Hindlimb muscle (tissue), 1 donor: ENCODE results near the gene APPL1. TPM values are rescaled to one million over a fixed set of nuclear protein-coding genes. Genes with fewer than 3 reads are reported as not detected.
"Not testable (repeated sequence)": the region's sequence is repeated elsewhere in the genome, so short reads cannot be mapped to it uniquely, and the experiment has no call there.

ENCODE experiments used
- DNase-seq: peaks from one replicate; pipeline ENCODE4 v3.0.0-alpha.2; 2013
- polyA plus RNA-seq: library from polyadenylated mRNA; unstranded; fragments of 120-200 nt; gene quantifications from one replicate; pipeline ENCODE4 v1.2.1, GENCODE V29; 2013; ENCODE audit not compliant: insufficient read length

APPL1 gene
- polyA plus RNA-seq, 1 donor = 35.9 TPM

DNA sequence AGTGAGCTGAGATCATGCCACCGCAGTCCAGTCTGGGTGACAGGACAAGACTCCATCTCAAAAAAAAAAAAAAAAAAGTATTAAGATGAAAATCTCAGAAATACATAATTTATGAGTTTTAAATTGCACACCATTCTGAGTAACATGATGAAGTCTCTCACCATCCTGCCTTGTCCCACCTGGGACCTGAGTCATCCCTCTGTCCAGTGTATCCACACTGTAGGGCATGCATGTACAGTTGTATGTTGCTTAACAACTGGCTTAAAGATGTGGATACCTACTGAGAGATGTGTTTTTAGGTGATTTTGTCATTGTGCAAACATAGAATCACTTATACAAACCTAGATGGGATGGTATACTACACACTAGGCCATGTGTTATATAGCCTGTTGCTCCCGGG lies 47.9 kb downstream of the APPL1 start:
- DNase-seq = no peak

DNA sequence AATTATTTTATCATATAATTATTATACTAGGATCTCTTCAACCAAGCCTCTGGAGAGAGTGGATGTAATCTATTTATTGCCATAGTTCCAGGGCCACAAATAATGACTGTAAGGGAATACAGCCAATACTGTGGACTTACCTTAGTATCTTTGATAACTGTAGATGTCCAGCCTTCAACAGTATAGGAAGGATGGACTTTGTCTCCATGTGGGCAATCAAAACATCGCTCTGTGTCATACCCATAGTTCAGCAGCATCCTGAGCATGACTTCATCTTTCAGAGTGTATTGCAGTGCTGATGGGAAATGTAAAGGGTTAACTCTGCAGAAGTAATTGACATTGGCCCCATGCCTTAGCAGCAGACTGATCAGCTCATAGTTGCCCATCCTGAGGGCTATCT lies 50.7 kb downstream of the APPL1 start:
- no peak for DNase-seq

DNA sequence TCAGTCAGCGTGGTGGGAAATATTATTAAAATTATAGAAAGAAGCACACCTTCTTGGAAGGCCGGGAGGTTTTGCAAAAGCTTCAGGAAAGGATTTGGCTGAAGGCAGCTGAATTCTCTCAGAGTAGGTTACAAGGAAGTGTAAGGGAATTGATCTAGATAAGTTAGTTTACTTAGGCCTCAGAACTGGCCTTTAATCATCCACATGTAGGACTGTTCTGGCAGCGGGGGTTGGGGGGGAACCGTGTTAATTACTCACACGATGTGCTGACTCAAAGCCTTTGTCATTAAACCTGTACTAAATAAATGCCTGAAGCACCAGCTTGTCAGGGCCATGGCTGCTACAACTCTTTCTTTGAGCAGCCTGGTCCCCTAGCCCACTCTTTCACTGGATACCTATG lies 52.2 kb downstream of the APPL1 start:
- DNase-seq = no peak

DNA sequence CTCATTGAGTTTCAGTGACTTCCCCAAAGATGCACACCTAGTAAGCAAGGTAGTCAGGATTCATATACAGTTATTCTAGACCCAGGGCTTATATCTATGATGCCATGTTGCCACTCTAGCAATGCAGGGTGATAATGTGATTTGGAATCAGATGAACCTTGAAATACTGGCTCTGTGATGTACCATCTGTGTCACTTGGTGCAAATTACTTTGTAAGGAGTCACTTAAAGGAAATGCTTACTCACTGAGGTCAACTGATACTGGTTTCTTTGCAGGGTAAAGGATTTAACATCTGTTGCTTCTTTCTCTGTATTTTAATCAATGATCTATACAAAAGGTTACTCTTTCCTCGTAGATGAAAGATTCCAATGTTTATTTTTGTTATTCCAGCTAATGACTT lies 54.2 kb downstream of the APPL1 start:
- no peak for DNase-seq

DNA sequence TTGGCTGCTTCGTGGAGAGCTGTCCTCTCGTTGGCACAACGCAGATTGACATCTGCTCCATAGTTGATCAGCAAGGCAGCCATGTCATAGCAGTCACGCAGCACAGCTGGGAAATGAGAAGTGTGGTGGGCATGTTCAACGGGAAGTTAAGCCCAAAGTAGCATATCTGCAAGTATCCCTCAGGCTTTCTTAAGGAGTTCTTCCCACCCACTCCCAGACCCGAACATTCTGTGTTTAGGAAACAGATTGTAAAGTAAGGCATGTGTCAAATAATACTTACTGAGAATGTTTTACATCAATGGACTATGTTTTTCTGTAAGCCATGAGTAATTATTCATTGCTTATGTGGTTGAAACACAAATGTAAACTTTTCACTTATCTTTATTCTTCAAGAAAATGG lies 55.8 kb downstream of the APPL1 start:
- DNase-seq = no peak

DNA sequence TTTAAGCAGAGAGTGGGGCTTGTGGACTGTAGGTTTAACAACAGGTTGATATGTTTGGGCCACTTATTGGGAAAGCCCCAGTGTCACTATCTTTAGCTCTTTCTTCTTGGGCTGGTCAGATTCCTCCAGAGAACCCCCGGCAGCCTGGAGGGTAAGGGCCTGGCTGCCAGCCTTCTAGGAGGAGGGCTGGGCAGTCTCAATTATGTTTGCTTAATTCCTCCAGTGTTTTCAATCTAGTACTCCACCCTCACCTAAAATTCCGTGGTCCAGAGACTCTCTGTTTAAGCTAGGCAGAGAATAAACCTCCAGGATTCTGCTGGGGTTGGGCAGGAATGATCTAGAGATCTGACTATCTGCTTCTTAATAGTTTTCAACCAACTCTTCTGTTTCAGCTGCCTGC lies 59.7 kb downstream of the APPL1 start:
- DNase-seq = no peak

DNA sequence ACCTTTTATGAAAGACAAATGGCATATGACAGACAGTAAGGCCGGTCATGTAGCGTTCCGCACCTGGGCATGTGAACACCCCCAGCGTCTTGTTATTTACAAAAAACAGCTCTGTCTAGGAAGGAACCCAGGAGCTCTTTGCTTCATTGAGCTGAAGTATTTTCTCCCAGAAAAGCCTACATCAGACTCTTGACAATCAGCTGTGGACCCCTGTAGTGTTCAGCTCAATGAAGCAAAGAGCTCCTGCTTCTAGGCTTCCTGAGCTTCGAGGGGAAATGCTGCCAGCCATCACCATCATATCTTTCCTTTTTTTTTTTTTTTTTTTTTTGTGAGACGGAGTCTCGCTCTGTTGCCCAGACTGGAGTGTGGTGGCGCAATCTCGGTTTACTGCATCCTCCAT lies 60.9 kb downstream of the APPL1 start:
- no peak for DNase-seq

DNA sequence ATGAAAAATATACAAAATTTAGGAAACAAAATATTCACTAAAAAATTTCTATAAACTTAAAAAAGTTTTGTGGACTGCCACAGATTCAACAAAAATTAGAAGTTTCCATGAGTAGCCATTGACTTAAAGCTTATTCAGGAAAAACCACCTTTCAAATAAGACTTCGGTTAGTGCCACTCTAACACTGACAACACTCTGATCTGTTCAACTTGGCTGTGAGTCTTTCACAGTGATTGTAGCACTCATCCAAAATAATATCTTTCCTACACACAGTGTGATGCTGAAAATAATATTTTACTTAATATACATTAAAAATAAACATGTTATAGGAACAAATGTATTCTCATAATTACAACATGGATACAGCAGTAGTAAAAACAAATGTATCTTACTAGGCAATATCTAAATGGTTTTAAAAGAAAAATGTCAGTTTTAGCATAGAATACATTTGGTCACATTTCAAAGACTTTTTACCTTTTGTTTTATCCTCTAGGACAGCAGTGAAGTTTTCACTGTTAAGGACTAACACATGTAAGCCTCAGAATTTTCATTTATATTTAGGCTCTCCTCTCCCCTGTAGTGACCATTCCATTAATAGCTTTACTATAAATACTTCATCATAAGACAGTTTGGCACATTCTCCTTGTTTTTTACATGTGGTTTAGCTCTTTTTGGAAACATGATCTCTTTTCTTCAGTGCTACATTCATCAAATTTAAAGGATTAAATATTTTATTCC lies 64.8 kb downstream of the APPL1 start, which contains the start of gene ASB14:
ASB14 (minus strand) TSS at position 527 of the 738 bp plus-strand sequence. CDS start 652 bp downstream, outside the sequence.
- no peak for DNase-seq

DNA sequence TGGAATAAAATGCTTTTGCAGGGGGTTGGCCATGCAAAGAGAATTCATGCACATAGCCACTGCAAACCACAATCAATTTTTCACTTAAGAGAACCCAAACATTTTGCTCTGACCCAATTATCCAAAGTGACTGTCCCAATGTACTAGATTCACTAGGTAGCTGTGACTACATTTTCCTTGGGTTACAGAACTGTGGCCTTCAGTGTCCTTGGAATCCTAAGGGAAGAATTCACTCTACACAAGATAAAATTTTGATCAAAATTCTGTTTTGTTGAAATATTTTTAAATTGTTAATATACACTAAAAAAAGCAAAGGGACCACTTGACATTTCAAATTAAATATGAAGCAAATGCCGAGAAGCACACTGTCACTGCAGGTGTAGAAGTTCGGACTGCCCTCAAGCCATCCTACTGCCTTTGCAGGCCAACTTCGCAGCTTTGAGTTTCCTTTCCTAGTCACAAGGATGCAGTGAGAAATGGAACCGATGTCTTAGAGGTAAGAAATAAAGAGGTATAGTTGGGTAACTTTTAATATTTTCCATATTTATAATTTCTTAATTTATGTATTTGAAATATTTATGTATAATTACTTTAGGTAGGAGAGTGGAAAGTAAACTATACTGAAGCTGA lies 65.5 kb downstream of the APPL1 start:
- no peak for DNase-seq

DNA sequence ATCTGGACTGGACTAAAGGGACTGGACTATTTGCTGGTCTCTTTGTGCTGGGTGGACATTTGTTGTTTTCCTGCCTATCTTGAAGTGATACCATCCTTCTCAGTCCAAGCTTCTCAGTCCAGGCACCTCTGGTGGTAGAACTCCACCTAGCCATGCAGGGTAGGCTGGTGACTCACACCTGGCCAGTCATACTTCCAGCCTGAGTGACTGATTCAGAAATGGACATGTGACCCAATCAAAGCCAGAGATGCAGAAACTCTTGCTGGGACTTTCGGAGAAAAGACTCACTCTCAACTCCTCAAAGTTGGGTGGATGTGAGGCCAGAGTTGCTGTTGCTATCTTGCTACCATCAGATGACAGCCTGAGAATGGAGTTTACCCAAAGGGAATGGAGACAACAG lies 70.5 kb downstream of the APPL1 start:
- no peak for DNase-seq

DNA sequence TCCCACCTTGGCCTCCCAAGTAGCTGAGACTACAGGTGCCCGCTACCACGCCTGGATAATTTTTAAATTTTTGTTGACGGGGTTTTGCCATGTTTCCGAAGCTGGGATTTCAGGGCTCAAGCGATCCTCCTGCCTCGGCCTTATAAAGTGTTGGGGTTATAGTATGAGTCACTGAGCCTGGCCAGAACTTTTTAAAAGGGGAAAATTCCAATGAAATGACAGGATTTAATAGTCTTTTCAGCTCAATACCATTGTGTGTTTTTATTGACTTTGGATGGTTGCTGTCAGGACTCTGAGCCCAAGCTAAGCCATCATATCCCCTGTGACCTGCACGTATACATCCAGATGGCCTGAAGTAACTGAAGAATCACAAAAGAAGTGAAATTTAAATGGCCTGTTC lies 76.0 kb downstream of the APPL1 start:
- DNase-seq = not testable (repeated sequence)

DNA sequence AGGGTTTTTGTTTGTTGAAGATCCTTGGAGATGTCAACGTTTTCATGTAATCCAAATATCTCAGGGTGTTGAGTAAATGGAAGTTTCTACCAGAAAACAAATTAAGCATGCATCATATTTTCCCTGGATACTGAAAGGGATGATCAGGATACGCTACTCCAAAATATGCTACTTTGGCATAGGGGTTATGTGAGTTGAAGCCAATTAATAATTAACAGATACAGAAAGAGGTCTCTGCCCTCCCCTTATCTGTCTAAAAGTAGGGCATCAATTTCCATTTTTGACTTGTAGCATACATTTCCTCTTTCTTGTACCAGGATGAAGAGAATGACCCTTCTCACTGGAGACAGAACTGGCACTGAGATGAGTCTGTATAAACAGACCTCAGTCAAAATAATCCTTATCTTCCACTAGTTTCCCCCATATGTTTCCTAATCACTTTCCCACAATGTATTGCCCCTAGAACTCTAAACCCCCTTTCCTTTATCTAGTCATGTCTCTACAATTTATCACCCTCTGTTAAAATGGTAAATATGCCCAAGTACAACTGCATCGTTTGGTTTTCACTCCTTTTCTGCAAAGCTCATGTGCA lies 82.3 kb downstream of the APPL1 start:
- DNase-seq = no peak

DNA sequence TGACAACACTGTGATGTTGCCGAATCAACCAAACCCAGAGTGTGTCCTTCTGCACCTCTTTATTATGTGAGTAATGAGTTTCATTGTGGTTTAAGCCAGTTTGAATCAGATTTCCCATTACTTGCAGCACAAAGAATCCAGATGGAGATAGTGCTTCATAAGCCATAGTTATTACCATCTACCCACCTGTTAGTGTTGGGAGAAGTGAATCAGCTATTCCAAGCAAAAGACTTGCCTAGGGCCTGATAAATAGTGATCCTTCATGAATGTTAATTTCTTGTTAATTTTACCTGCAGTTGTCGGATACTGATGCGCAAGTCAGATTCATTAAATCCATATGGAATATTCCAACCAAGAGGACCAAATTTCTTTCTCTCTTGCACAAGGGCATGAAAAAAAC lies 86.7 kb downstream of the APPL1 start:
- no peak for DNase-seq

Other genes starting within 250 kb of the APPL1 start
- gene SPATA12, start 167.1 kb upstream of the APPL1 start, polyA plus RNA-seq = 0.08 TPM
- gene IL17RD, start 62.4 kb upstream of the APPL1 start, polyA plus RNA-seq = 24.4 TPM
- 2.1 TPM for gene HESX1, start 27.8 kb upstream of the APPL1 start, polyA plus RNA-seq
- 1.1 TPM for gene ASB14, start 65.0 kb downstream of the APPL1 start, polyA plus RNA-seq